Neural cell (in vitro differentiated cells): Measurements from ENCODE around the gene PLEKHG5. TPM values are rescaled to one million over a fixed set of nuclear protein-coding genes. Genes with fewer than 3 reads are reported as not detected.
"Not testable (repeated sequence)": the region's sequence is repeated elsewhere in the genome, so short reads cannot be mapped to it uniquely, and the experiment has no call there.

ENCODE experiments used
- H2AFZ ChIP-seq: fragments of 200-600, 300-800 bp; sonication (generic), shearing (Covaris generic); 2 replicates; pipeline ENCODE4 v1.6.0; 2014; ENCODE audit warnings: low read depth, mild to moderate bottlenecking, antibody characterized with exemption, low read length, moderate library complexity
- H3F3A ChIP-seq: fragments of 200-600 bp; shearing (Covaris generic); 2 replicates; pipeline ENCODE4 v1.6.1; 2016; ENCODE audit warnings: mild to moderate bottlenecking, moderate library complexity, mixed read lengths, antibody characterized with exemption, low read length; ENCODE audit not compliant: insufficient read depth, poor library complexity, severe bottlenecking
- H3K27ac ChIP-seq: fragments of 200-600, 300-800 bp; sonication (generic), shearing (Covaris generic); 2 replicates; pipeline ENCODE4 v1.5.1; 2014; ENCODE audit warnings: mild to moderate bottlenecking, low read length, moderate library complexity
- H3K27me3 ChIP-seq: fragments of 300-800, 200-600 bp; sonication (generic), shearing (Covaris generic); 2 replicates; pipeline ENCODE4 v1.6.0; 2014; ENCODE audit warnings: mild to moderate bottlenecking, low read depth, low read length, moderate library complexity; ENCODE audit not compliant: insufficient read depth
- H3K36me3 ChIP-seq: fragments of 300-800, 200-600 bp; sonication (generic), shearing (Covaris generic); 2 replicates; pipeline ENCODE4 v1.5.1; 2014; ENCODE audit warnings: mild to moderate bottlenecking, antibody characterized with exemption, low read length, moderate library complexity; ENCODE audit not compliant: insufficient read depth
- H3K4me2 ChIP-seq: fragments of 300-800, 200-600 bp; sonication (generic), shearing (Covaris generic); 2 replicates; pipeline ENCODE4 v1.6.0; 2014; ENCODE audit warnings: mild to moderate bottlenecking, low read length
- H3K4me3 ChIP-seq: fragments of 300-800, 200-600 bp; sonication (generic), shearing (Covaris generic); 2 replicates; pipeline ENCODE4 v1.5.1; 2014; ENCODE audit warnings: mild to moderate bottlenecking, low read length, moderate library complexity
- H3K79me2 ChIP-seq: fragments of 200-600 bp; shearing (Covaris generic); replicated peaks from 2 replicates; pipeline ENCODE4 v1.6.0; 2014; ENCODE audit warnings: mild to moderate bottlenecking, low read length, moderate library complexity; ENCODE audit not compliant: insufficient read depth
- H3K9ac ChIP-seq: fragments of 300-800, 200-600 bp; sonication (generic), shearing (Covaris generic); 2 replicates; pipeline ENCODE4 v1.6.1; 2016; ENCODE audit warnings: mild to moderate bottlenecking, low read length, mixed read lengths
- H3K9me2 ChIP-seq: fragments of 200-600 bp; shearing (Covaris generic); 2 replicates; pipeline ENCODE4 v1.6.1; 2016; ENCODE audit warnings: mild to moderate bottlenecking, low read length, mixed read lengths; ENCODE audit not compliant: insufficient read depth
- H3K9me3 ChIP-seq: fragments of 200-600, 300-800 bp; sonication (generic), shearing (Covaris generic); 2 replicates; pipeline ENCODE4 v1.6.1; 2016; ENCODE audit warnings: mild to moderate bottlenecking, mixed run types, low read length, moderate library complexity, mixed read lengths
- H4K20me1 ChIP-seq: fragments of 200-600 bp; shearing (Covaris generic); 2 replicates; pipeline ENCODE4 v1.6.1; 2016; ENCODE audit warnings: mild to moderate bottlenecking, mixed run types; ENCODE audit not compliant: insufficient read depth
- CTCF ChIP-seq: fragments of 450-650 bp; IDR thresholded peaks from 2 replicates; pipeline ENCODE4 v1.5.1; 2014; ENCODE audit warnings: antibody characterized with exemption, mild to moderate bottlenecking, moderate library complexity; ENCODE audit not compliant: poor library complexity, severe bottlenecking
- EP300 ChIP-seq: fragments of 450-650 bp; conservative IDR thresholded peaks from 2 replicates; pipeline ENCODE4 v1.6.1; 2014; ENCODE audit warnings: antibody characterized with exemption, mild to moderate bottlenecking, moderate library complexity; ENCODE audit not compliant: poor library complexity, severe bottlenecking
- EZH2 ChIP-seq: fragments of 200-600, 300-800 bp; shearing (Covaris generic), sonication (generic); IDR thresholded peaks from 2 replicates; pipeline ENCODE4 v1.6.1; 2014; ENCODE audit warnings: antibody characterized with exemption, low read length, borderline replicate concordance, mild to moderate bottlenecking; ENCODE audit not compliant: insufficient read depth, poor library complexity, severe bottlenecking
- MXI1 ChIP-seq: fragments of 450-650 bp; conservative IDR thresholded peaks from 2 replicates; pipeline ENCODE4 v1.6.1; 2014; ENCODE audit warnings: antibody characterized with exemption, mild to moderate bottlenecking; ENCODE audit not compliant: poor library complexity, severe bottlenecking
- POLR2AphosphoS5 ChIP-seq: IDR thresholded peaks from 2 replicates; pipeline ENCODE4 v1.6.1; 2012
- RAD21 ChIP-seq: fragments of 450-650 bp; conservative IDR thresholded peaks from 2 replicates; pipeline ENCODE4 v1.6.1; 2014; ENCODE audit warnings: antibody characterized with exemption, mild to moderate bottlenecking, moderate library complexity
- REST ChIP-seq: IDR thresholded peaks from 2 replicates; pipeline ENCODE4 v1.6.1; 2012; ENCODE audit warnings: borderline replicate concordance
- SMC3 ChIP-seq: fragments of 450-650 bp; conservative IDR thresholded peaks from 2 replicates; pipeline ENCODE4 v1.6.1; 2014; ENCODE audit warnings: antibody characterized with exemption, mild to moderate bottlenecking, moderate library complexity; ENCODE audit not compliant: poor library complexity
- TAF1 ChIP-seq: IDR thresholded peaks from 2 replicates; pipeline ENCODE4 v1.6.1; 2012; ENCODE audit warnings: low read depth
- polyA plus RNA-seq: library from polyadenylated mRNA; depleted of rRNA; stranded (reverse); fragments of >200 nt; gene quantifications from 2 replicates; pipeline ENCODE4 v1.2.3, GENCODE V29; 2014

PLEKHG5 gene
- polyA plus RNA-seq, 1 donor from 2014 or later: 24.0 TPM

DNA sequence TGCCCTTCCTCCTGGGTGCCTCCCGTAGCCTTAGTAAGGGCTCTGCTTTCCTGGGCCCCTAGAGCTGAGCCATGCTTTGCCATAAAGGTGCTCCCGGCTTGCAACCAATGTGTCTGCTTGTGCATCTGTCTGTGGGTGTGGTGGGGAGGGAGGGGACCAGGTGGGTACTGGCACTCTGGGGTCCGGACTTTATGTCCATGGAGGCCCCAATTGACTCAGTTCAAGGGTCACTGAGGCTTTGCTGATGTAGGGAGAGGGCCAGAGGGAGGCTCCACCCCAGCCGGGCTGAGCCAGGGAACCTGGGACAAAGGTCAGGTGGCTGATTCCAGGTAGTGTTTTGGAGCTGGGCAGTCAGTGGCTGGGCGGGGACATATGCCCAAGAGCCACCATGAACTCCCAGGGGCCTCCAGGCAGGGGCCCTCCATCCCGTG, 40.5 kb downstream of the PLEKHG5 start:
- Histone ChIP-seq H3K9ac (no peak overlapping the region), H2AFZ (no peak overlapping the region), H3K4me2 (no peak overlapping the region), H3K27ac (no peak overlapping the region), H4K20me1 (no peaks in the 10 kb centered on the region), H3K9me3 (no peaks in the 10 kb centered on the region), H3K36me3 (no peaks in the 10 kb centered on the region), H3K9me2 (no peaks in the 10 kb centered on the region), H3K79me2 (no peaks in the 10 kb centered on the region), H3F3A (no peaks in the 10 kb centered on the region), H3K27me3 (peaks cover 36% of the 10 kb centered on the region), H3K4me3 (no peak overlapping the region)
- TF ChIP-seq SMC3 (no peak), EZH2 (no peak), CTCF (no peak), POLR2AphosphoS5 (no peak), RAD21 (no peak), TAF1 (no peak), EP300 (no peak), MXI1 (no peak), REST (no peak)

DNA sequence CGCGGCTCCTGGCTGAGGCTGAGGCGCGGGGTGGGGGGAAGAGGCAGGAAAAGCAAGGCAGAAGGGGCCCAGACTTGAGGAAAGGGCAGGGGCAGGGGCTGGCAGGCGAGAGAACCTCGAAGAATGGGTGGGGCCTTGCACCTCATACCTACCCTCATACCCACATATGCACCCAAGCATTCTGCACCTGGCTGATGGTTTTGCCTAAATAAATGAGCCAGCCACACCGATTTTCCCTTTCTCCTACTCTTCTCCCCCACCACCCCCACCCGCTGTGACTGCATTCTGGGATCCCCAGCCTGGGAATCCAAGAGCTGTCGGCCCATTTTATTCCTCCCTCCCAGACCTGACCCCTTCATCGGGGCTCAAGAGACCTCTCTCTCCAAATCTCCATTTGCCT, 41.0 kb downstream of the PLEKHG5 start:
- H3K4me3 ChIP-seq, H3K36me3 ChIP-seq, H3K27ac ChIP-seq, H3K9me2 ChIP-seq, H4K20me1 ChIP-seq, H3K9ac ChIP-seq, H3K79me2 ChIP-seq, H3K9me3 ChIP-seq, H3K4me2 ChIP-seq, H2AFZ ChIP-seq, H3F3A ChIP-seq: not testable (repeated sequence)
- peaks cover 36% of the 10 kb centered on the region for H3K27me3 ChIP-seq

DNA sequence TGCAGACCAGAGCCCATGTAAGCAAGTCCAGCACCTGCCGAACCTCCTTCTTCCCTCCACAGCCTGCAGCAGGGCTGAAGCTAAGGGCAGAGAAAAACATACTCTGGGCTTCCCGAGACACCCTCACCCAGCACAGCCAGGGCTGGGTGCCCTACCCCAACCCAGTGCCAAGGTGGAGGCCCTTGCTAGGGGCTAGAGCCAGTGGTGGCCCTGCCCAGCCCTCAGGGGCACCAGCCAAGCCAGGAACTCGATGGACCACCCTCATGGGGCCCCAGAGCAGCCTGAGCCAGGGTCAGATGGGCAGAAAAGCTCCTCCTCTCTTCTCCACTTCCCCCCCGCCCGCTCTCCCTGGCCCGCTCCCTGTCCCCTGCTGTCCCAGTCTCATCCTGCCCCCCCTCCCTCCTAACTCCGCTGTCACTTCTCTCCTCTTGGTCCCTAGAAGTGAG, 41.4 kb downstream of the PLEKHG5 start:
- H3K9me3 ChIP-seq: no peaks in the 10 kb centered on the region
- H3F3A ChIP-seq: no peaks in the 10 kb centered on the region
- no peak overlapping the region for H3K27ac ChIP-seq
- no peaks in the 10 kb centered on the region for H4K20me1 ChIP-seq
- H3K9me2 ChIP-seq: no peaks in the 10 kb centered on the region
- H3K27me3 ChIP-seq: peaks cover 36% of the 10 kb centered on the region
- H3K9ac ChIP-seq: no peak overlapping the region
- no peak overlapping the region for H3K4me3 ChIP-seq
- H3K4me2 ChIP-seq: no peak overlapping the region
- H3K79me2 ChIP-seq: no peaks in the 10 kb centered on the region
- H2AFZ ChIP-seq: no peak overlapping the region
- no peaks in the 10 kb centered on the region for H3K36me3 ChIP-seq
- TF ChIP-seq EZH2 (no peak), MXI1 (no peak), SMC3 (no peak), RAD21 (no peak), POLR2AphosphoS5 (no peak), EP300 (no peak)
